Activated CD8-positive, alpha-beta memory T cell treated with anti-CD3 and anti-CD28 coated beads for 48 hours (primary cell): ENCODE measurements around the gene NRG2.

Experiments used
- DNase-seq, 3 experiments: peaks; one replicate each; pipeline ENCODE4 v3.0.0-alpha.2; 2020; ENCODE audit warnings: low read depth in 2 of 3, low spot score in 2 of 3

NRG2 gene

DNA sequence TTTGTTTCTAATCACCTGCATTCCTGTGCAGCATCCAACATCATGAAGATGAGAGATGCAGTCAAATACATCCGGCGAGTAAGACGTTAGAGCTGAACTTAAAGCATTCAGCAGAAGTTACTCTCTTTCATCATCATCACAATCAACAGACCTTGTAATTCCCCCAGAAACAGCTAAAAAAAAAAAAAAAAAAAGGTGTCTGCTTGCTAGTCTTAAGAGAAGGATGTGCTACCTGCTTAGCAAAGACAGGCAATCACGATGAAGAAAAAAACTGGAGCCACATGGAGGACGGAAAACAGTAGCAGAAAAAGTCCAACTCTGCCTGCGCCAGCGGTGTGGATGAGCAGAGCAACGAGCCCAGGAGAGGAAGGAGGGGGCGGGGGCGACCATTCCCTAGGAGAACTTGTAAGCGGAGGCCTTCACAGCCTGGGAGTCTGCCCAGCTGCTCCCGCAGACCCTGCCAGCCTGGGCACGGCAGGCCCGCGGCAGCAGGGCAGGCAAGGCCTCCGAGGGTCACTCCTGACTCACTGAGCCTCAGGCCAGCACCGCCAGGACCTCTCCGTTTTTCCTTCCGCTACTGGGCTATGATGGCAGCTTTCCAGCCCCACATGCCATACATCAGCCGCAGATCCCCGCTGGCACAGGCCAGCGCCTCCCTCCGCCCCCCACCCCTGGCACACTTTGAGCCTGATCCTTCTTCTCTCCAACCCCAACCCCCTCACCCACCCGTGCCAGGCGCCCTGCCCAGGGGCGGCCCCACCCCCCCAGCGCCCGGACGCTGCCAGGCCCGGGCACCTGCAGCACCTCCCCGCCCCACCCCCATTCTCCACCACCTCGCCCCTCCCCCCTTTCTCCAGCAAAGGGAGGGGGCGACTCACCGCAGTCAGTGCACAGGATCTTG lies 1.4 kb downstream of the NRG2 start:
- no peak for DNase-seq

DNA sequence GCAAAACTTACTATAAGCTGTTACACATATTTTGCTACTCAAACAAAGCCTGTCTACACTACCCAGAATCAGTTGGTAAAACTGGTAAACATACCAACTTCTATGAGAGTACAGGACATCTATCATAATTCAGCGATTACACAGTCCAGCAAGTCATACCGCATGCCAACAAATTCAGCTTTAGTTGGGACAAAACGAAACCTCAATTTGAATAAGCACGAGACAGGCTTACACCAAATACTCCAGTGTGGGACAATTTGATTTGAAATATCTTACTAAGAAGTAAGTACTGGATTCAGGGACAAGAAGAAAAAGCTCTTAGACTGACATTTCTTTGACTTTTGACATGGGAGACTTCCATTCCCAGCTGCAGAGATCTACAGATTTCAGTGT lies 2.0 kb downstream of the NRG2 start:
- DNase-seq, result no peak

DNA sequence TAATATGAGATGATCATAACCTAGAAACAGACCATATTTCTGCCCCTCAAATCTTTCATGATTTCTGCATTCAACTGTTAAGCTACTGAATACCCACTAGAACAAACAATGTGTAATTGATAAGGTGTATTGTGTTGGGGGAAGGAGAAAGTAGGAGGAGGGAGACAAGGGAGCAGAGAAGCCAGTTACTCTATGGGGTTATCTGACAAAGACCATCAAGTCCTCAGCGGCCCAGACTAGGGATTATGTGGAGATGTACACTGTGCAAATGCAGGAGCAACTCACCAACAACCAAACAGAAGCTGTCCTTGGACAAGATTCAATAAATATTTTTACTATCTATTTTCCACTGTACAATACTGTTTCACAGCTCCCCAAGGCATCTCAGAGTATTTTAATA lies 2.7 kb downstream of the NRG2 start:
- DNase-seq, result no peak

DNA sequence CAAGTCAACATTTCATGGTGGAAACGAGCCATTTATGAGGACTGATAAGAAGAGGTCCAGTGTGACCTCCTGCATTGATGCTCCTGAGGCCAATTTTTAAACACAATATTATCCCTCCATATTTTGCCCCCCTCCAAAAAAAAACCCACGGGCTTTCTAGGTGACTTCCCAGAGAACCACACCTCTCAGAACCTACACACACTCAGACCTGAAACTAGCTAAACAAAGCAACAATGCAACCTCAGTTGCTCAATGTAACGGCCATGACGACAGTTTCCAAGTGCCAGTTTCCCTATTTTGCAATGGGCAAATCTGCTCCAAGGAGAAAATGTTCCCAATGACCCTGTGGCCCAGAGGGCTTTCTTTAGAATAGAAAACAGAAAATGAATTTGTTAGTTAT lies 3.5 kb downstream of the NRG2 start:
- DNase-seq, result no peak

DNA sequence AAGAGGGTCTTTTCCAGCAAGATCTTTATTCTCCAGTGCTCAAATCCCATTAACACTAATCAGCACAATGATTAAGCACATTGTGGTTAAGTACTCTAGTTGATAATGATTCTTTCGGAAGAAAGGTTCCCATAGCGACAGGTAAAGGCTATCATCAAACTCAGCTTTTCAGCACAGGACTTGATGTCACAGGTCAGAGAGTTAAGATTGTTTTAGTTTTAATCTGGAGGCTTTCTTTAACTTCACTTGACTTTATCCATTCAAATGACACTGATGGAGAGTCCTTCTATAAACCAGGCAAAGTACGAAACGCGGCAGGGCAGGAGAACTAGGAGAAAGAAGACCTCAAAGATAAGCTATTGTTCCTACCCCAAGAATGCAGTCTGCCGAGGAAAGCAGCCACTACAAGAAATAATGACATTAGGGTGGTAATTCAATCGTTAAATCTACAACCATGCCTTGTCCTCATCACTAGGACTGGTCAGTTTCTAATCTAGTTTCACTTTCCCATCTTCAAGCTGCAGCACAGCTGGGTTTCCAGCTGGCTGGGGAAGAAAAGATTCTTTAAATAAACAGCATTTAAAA lies 4.6 kb downstream of the NRG2 start:
- no peak for DNase-seq

DNA sequence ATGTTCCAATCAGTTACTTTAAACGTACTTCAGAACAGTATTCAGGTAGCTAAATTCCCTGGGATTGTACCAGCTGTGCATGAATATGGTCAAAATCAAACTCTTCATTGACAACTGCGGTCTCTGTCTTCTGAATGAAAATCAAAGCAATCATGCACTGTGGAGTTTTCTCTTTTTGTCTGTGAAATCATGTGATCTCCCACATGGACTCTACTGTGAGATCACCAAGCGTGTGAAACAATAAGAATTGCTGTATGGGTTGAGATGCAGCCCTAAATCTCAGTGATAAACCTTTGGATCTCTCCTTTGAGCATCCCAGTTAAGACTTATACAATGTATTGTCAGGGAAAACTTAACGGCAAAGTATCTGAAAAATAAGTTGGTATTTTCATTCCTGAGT lies 6.1 kb downstream of the NRG2 start:
- no peak for DNase-seq

DNA sequence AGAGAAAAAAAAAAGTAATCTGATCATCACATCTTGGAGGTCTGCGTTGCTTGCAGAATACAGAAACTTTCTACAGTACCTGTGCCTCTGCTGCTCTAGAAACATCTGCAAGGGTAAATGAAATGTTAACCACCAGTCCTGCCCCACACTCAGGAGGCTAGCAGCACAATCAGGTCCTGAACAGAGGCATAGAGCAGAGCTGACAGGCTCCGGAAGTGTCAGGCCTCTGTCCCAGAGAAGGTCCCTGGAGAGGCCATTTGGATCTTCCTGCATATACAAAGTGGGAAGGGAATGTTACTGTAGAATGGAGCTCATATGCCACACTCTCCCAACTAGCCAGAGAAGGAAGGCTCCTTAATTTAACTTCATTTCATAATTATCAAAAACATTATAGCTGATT lies 7.2 kb downstream of the NRG2 start:
- DNase-seq, result no peak

DNA sequence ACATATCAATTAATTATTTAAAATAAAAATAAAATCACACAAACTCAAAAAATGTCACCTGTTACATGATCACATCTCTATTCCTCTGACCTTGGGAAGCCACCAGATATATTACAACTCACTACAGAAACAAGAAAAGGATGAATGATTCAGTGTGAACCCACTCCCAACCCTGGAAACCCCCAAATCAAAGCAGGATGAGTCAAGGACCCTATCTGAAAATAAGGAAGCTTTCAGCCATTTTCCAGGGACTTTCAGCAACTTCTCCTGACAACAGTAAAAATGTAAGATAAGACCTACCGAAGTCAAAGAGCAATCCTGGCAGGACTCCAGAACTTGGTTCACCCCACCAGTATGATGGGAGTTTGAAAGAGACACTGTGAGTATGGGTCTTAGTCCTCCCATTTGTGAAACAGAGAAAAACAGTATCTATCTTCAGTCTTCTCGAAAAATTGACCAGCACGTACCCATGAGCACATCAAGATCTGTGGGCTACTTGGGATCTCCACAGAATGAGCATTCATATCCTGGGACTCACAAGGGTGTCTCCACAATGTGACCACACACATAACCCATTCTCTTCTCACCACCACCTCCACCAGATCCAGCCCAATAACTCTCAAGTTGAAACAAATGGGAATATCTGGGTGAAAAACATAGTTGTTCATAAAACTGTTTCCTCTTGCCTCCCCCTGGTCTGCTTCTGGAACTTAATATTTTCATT lies 9.9 kb downstream of the NRG2 start:
- DNase-seq, result no peak

DNA sequence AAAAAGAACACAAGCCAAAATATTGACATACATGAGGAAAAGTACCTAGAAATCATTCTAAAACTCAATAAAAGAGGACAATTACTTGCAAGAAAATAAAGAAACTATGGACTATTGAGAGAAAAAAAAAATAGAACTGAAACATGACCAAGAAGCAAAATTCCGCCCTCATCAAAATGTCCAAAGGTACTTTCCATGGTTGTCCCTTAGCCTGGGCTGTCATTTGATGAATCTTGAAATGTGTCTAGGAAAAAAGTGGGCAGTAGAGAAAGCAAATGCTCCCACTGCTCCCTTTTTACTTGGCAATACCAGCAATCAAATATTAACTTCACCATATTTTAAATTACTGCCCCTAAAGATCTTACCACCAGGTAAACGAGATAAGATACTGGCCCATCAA lies 10.8 kb downstream of the NRG2 start:
- no peak for DNase-seq

DNA sequence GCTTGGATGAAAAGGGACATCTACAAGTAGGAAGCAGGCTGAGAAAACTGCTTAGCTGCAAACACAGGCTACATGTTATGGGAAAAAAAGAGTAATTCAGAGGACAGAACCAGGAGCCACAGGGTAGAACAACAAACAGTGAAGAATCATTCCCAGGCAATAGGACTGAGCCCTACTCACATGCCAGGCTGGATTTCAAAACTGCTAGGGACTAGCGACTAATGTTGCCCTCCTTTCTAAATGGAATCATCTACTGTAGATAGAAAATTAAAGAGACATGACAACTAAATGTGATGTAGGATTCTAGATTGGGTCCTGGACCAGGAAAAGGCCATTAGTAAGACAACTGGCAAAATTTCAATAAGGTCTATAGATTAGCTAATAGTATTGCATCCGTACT lies 15.3 kb downstream of the NRG2 start:
- no peak for DNase-seq

DNA sequence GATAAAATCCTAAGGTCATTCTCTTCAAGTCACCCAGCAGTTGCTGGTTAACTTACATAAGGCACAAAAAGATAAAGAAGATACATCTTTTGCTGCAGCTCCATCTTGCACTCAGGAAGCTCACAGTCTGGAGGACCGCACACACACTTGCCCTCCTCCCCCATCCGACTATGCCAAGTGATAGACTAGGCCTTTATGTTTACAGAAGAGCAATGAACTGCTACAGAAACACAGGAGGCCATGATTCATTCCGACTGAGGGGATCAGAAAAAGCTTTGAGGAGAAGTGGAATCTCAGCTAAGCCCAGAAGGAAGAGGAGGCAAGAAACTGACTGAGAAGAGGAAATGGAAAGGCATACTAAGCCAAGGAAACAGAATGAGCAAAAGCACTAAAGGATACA lies 17.4 kb downstream of the NRG2 start:
- DNase-seq, result no peak

DNA sequence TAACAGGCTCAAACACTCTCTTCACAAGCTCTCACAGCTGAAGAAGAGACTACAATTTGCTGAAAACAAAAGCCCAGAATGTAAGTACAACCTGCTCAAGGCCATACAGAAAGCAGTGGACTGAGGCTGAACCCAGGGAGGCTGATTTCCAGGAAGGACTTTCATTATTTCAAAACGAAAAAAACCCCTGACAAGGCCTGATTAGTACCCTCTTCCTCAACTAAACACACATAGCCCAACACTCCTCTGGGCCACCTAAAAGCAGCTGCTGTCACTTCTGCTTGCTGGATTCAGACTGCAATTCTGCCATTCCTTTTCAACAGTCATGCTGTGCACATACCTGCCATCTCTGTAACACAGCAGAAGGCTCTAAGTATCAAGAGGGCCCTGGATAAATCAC lies 18.2 kb downstream of the NRG2 start:
- no peak for DNase-seq

DNA sequence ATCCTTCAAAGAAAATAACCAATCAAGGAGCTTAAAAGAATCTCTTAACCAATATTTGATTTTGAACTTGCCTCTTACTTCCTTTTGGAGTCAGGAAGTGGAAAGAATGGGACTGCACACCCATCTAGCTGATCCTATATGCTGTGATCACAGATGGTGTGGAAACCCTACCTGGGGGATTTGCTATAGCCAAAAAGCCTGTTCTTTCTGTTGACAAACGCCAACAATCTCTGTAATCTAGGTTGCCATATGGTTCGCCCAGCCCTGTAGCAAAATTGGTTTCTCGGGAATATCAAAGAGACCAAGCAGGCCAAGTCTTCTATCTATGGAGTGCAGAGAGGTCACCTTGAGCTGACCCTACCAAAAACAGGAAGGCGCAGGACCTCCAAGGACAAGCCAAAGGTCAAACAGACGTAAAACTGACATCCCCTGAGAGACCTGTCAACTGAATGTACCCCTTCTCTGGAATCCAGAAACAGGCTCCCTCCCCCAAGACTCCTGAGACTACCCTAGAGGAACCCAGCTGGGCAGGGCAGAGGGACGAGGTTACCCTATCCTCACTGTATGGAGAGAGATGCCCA lies 19.4 kb downstream of the NRG2 start:
- no peak for DNase-seq

DNA sequence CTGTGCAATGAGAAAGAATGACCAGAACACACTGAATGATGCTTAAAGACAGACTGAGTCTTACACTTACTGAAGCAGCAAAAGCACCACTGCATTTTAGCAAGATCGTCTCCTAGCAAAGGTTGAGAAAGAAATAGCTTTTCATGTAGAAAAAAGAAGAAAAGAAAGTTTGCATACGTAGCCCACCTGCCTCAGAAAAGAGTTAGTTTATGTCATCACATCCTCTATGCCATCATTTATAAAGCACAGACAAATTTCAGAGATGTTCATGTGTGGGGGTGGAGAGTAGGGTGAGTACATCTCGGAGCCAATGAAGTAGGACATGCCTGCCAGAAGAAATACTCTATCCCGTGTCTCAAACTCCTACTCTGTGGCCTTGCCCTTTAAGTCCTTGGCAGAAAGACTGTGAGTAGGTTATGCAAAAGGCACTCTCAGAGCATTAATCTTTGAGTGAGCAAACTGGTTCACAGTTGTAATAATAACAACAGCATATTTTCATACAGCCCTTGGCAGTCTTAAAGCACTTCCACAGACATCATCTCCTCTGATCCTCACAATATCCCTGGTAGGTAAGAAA lies 22.4 kb downstream of the NRG2 start:
- no peak for DNase-seq

DNA sequence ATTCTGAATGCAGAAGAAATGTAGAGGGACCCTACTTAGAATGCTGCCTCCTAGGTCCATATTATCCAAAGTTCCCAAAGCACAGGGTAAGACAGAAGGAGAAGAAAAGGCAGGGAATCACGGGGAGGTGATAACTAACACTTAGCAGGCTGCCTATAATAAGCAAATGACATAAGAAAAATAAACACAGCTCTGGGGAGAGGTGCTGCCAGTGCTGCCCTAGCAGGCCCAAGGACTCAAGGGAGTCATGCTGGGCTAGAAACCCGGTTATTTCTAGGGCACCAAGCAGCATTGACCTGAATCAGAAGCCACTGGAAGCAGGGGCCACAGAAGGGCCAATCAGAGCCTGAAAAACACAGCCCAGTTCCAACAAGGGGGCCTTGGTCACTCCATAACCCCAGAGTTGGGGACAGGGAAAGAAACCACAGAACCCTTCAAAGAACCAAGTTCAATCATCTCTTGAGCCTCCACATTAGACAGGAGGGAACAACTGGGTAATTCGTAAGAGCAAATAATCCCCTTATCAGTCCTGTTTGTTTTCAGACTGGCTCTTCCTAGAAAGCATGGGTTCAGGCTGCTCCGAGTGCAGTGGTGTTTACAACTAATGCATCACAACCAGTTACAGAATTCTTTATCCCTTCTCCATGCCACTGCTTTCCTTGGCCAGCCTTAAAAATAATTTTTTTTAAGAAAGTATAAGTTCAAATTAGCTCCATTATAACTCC lies 24.0 kb downstream of the NRG2 start:
- DNase-seq, result no peak

DNA sequence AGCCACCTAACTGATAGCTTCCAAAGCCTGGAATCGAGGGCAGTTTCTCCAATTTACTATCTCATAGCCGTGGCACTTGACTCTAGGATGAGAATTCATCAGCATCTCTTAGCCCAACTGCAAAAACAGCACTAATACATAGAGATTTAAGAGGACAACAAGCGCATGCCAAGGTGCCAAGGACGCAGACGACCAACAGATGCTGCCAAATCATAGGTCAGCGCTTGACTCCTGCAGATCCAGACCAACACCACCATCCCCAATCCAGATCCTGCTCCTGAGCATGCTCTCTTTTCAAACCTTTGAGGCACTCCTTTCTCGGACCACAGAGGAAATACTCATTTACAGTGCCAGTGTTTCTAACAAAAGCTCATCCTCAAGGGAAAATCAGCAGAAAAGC lies 24.6 kb downstream of the NRG2 start:
- no peak for DNase-seq

DNA sequence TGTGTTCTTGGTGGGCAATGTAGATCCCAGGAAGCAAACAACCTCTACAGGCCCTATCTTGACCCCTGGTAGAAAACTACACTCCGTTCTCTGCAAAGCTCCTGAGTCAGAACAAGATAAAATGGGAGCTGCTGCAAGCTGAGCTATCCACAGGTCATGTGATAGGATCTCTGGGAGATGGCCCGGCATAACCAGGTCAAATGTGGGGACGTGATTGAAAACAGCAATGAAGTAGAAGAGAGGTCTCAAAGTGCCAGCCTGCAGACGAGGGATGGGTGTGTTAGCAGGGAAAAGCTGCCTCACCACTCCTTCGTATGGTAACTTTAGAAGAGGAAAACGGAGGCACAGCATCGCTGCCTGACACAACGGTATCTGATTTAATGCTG lies 25.0 kb downstream of the NRG2 start:
- DNase-seq, result no peak

DNA sequence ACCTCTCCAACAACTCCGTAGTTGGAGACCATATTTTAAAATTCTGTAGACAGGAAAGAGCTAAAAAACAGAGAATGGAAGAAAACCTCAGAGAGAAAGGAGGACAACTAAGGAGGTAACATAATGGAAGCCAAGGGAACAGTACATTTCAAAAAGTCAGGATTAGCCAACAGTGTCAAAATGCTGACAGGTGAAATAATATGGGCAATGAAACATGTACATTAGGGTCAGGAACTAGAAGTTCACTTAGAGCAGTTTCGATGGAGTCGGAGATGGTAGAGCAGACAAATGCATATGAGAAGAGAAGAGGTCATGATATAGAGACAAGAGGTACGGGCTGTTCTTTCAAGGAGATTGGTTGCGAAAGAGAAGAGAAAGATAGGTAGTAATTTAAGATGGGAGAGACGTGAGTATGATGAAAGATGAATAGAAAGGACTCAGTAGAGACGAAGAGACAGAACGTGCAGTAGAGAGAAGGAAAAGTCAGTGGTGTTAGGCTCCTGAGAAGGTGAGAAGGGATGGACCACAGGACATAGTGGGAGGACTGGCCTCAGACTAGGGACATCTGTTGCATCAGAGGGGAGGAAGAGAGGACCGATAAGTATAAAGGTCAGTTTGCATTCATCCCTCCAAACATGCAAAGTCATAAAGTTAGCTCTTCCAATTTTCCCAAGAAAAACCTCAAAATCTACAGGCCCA lies 25.6 kb downstream of the NRG2 start:
- no peak for DNase-seq

DNA sequence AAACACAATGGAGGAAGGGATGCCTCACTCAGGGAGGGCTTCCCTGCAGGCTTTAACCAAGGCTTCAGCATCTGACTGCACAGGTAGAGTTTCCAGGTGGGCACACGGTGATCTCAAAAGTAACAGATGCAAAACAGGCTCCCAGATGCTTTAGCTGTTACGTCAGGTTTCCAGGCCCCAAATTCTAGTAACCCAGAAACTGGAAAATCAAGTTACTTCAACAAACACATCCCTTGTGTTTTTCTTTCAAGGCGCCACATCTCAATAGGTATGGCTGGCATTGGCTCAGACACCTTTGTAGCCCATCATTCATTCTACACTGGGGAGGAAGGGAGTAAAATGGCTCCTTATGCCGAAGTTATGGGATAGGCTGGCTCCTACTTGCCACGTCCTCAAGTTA lies 27.4 kb downstream of the NRG2 start:
- DNase-seq, result no peak

DNA sequence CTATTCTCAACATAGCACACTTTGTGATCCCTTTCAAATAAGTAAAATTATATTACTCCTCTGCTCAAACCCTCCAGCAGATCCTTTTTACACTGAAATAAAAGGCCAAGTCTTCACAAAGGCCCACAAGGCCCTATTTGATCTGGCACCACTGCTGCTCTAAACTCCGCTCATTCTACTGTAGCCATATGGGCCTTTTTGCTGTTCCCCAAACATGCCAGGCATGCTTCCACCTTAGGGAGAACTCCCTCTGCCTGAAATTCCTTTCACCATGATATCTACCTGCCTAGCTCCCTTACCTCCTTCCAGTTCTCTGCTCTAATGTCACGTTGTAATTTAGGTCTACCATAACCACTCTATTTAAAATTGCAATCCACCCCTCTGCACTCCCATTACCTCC lies 28.3 kb downstream of the NRG2 start:
- DNase-seq, result no peak
